ENCODE results near the gene XIRP2. TPM values are rescaled to one million over a fixed set of nuclear protein-coding genes. Genes with fewer than 3 reads are reported as not detected.

XIRP2 gene
- total and polyA plus RNA-seq, 10 of the 15 experiments (the other 5 are each of a cell fraction or from before 2014, with no cell fraction given), result 0.03 TPM; not detected in 9

DNA sequence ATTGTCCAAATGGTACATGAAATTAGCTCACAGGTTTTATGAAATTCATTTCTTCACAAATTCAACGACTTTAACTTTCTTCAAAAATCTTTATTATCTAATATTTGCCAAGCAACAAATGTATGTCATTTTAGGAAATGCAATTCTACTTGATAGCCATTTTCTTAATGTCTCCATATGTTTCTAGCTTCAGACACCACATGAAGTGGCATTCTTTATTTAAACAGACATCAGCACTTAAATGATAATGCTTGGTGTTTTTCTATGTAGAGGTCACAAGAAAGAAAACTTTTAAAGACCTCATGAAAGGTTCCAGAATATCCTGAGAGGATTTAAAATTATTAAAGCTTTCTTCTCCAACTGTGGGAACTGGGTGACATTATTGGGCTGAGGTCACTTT is 44.2 kb upstream of the XIRP2 start:
- Histone ChIP-seq H3K79me2 (ENCODE audit: control insufficient read depth, insufficient read depth, low read length) (no peaks in the 10 kb centered on the region), H3K4me3 (no peak overlapping the region), H4K20me1 (ENCODE audit: control insufficient read depth, insufficient read depth) (no peaks in the 10 kb centered on the region), H3K4me2 (ENCODE audit: control insufficient read depth, insufficient read depth) (no peak overlapping the region), H3K9ac (ENCODE audit: control insufficient read depth, insufficient read depth, low read length) (no peak overlapping the region), H3K27me3 (replicated peaks in 1 of 2; ENCODE audit: control insufficient read depth in 2 of 2, insufficient read depth in 2 of 2, low read length in 1 of 2) (no peaks in the 10 kb centered on the region), H3K27ac (ENCODE audit: control insufficient read depth, insufficient read depth) (no peak overlapping the region), H3K9me3 (replicated peaks; ENCODE audit: control insufficient read depth, insufficient read depth, low read length) (no peaks in the 10 kb centered on the region), H3K4me1 (ENCODE audit: control insufficient read depth, insufficient read depth, low read length) (no peaks in the 10 kb centered on the region), H3K36me3 (ENCODE audit: control insufficient read depth in 2 of 2, insufficient read depth in 2 of 2, low read length in 1 of 2) (no peaks in the 10 kb centered on the region), H2AFZ (ENCODE audit: control insufficient read depth, low read depth, low read length) (no peak overlapping the region)
- BruUV-seq (replicated peaks), result no TSS peak
- DNase-seq (ENCODE audit: low read depth, low spot score) (no peak), FAIRE-seq (no peak), ATAC-seq (no peak)
- CTCF ChIA-PET, result no interaction called here
- RAD21 ChIA-PET (ENCODE audit: unreplicated experiment), result no interaction called here
- SMC1A ChIA-PET (ENCODE audit: uncharacterized antibody, unreplicated experiment), result no interaction called here
- intact Hi-C loops (cut with micrococcal nuclease; ENCODE audit: unreplicated experiment), result no loop called here
- POLR2A ChIA-PET, result no interaction called here
- in situ Hi-C loops (cut with MboI), result no loop called here
- TF ChIP-seq ZBED1 (IDR thresholded peaks at IDR 0.05; ENCODE audit: borderline replicate concordance), result no peak
- TF ChIP-seq HDGF (IDR thresholded peaks at IDR 0.05), result no peak
- TF ChIP-seq NR2C2 (IDR thresholded peaks at IDR 0.05; ENCODE audit: borderline replicate concordance, control insufficient read depth, insufficient read length, low read depth), result no peak
- no peak for TF ChIP-seq RB1 (IDR thresholded peaks at IDR 0.05; ENCODE audit: borderline replicate concordance)
- TF ChIP-seq YY1 (IDR thresholded peaks at IDR 0.05; ENCODE audit: low read depth, low read length), result no peak
- TF ChIP-seq GABPA (IDR thresholded peaks at IDR 0.05; ENCODE audit: low read depth), result no peak
- no peak for TF ChIP-seq IKZF2 (IDR thresholded peaks at IDR 0.05)
- no peak for TF ChIP-seq CREB1 (IDR thresholded peaks at IDR 0.05; ENCODE audit: low read depth)
- TF ChIP-seq STAT3 (IDR thresholded peaks at IDR 0.05; ENCODE audit: low read depth, low read length), result no peak
- no peak for TF ChIP-seq CHD1 (IDR thresholded peaks at IDR 0.05; ENCODE audit: low read depth, low read length)
- WGBS (ENCODE audit: insufficient coverage, insufficient replicate concordance, low lambda C conversion rate, missing lambda C conversion rate), result 0% methylated on average over 1 of the region's 1 CpG

DNA sequence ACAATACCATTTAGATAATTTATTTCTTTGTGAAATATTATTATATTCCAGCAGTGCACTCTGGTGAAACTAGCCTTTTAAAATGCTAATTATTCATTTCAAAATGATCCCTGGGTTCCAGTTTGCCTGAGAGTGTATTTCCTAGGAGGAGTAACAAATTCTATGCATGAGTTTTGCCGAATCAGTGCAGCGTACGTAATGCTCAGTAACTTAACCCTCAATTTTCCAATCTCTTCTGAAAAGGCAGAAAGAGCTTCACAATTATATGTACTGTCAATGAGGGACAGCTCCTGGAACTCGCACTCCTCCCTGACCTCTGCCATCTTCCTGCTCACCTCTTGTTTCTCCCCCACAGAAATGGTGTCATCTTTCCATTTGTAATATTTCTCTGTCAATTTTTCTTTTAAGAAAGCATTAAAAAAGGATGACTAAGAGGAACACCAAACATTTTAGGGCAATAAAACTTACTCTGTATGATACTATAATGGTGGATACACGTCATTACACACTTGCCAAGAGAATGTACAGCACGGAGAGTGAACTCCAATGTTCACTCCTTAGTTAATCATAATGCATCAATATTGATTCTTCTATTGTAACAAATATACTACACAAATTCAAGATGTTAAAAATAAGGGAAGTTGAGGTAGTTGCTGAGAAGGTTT is 25.7 kb upstream of the XIRP2 start:
- 3% methylated on average over 6 of the region's 6 CpGs for WGBS (ENCODE audit: insufficient coverage, insufficient replicate concordance, low lambda C conversion rate, missing lambda C conversion rate)
- Histone ChIP-seq H2AFZ (ENCODE audit: control insufficient read depth, low read depth, low read length) (no peak overlapping the region), H3K4me1 (ENCODE audit: control insufficient read depth, insufficient read depth, low read length) (no peaks in the 10 kb centered on the region), H3K79me2 (ENCODE audit: control insufficient read depth, insufficient read depth, low read length) (no peaks in the 10 kb centered on the region), H3K9me3 (replicated peaks; ENCODE audit: control insufficient read depth, insufficient read depth, low read length) (no peaks in the 10 kb centered on the region), H3K36me3 (ENCODE audit: control insufficient read depth in 2 of 2, insufficient read depth in 2 of 2, low read length in 1 of 2) (no peaks in the 10 kb centered on the region), H3K4me2 (ENCODE audit: control insufficient read depth, insufficient read depth) (no peak overlapping the region), H3K27ac (ENCODE audit: control insufficient read depth, insufficient read depth) (no peak overlapping the region), H3K4me3 (no peak overlapping the region), H4K20me1 (ENCODE audit: control insufficient read depth, insufficient read depth) (no peaks in the 10 kb centered on the region), H3K9ac (ENCODE audit: control insufficient read depth, insufficient read depth, low read length) (no peak overlapping the region), H3K27me3 (replicated peaks in 1 of 2; ENCODE audit: control insufficient read depth in 2 of 2, insufficient read depth in 2 of 2, low read length in 1 of 2) (no peaks in the 10 kb centered on the region)
- intact Hi-C loops (cut with micrococcal nuclease; ENCODE audit: unreplicated experiment) (no loop called here), in situ Hi-C loops (cut with MboI) (no loop called here)
- ChIA-PET SMC1A (ENCODE audit: uncharacterized antibody, unreplicated experiment) (no interaction called here), POLR2A (no interaction called here), CTCF (no interaction called here), RAD21 (ENCODE audit: unreplicated experiment) (no interaction called here)
- no peak for ATAC-seq
- DNase-seq (ENCODE audit: low read depth, low spot score), result no peak
- BruUV-seq (replicated peaks), result no TSS peak
- FAIRE-seq, result no peak
- TF ChIP-seq NR2C2 (IDR thresholded peaks at IDR 0.05; ENCODE audit: borderline replicate concordance, control insufficient read depth, insufficient read length, low read depth) (no peak), NR2C1 (IDR thresholded peaks at IDR 0.05) (no peak), GABPA (IDR thresholded peaks at IDR 0.05; ENCODE audit: low read depth) (no peak), BMI1 (IDR thresholded peaks at IDR 0.05; ENCODE audit: borderline replicate concordance) (no peak), LARP7 (IDR thresholded peaks at IDR 0.05) (no peak), TCF12 (IDR thresholded peaks at IDR 0.05; ENCODE audit: low read depth, low read length) (no peak), NR2F1 (conservative IDR thresholded peaks at IDR 0.05) (no peak), TARDBP (IDR thresholded peaks at IDR 0.05; ENCODE audit: borderline replicate concordance) (no peak), MYC (IDR thresholded peaks at IDR 0.05; ENCODE audit: insufficient read depth, insufficient read length, insufficient replicate concordance, low read length, severe bottlenecking) (no peak), RAD51 (IDR thresholded peaks at IDR 0.05) (no peak), SREBF1 (IDR thresholded peaks at IDR 0.05; ENCODE audit: low read length) (no peak)
- TF ChIP-seq, protein P1, sequence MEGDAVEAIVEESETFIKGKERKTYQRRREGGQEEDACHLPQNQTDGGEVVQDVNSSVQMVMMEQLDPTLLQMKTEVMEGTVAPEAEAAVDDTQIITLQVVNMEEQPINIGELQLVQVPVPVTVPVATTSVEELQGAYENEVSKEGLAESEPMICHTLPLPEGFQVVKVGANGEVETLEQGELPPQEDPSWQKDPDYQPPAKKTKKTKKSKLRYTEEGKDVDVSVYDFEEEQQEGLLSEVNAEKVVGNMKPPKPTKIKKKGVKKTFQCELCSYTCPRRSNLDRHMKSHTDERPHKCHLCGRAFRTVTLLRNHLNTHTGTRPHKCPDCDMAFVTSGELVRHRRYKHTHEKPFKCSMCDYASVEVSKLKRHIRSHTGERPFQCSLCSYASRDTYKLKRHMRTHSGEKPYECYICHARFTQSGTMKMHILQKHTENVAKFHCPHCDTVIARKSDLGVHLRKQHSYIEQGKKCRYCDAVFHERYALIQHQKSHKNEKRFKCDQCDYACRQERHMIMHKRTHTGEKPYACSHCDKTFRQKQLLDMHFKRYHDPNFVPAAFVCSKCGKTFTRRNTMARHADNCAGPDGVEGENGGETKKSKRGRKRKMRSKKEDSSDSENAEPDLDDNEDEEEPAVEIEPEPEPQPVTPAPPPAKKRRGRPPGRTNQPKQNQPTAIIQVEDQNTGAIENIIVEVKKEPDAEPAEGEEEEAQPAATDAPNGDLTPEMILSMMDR (IDR thresholded peaks at IDR 0.05 in 2 of 3, conservative IDR thresholded peaks at IDR 0.05 in 1 of 3; ENCODE audit: control insufficient read depth in 2 of 3, extremely low read depth in 1 of 3, insufficient read depth in 1 of 3, low read depth in 3 of 3, low read length in 3 of 3), result no peak
